ENCODE results near the gene NPAS3.

Gene NPAS3

DNA sequence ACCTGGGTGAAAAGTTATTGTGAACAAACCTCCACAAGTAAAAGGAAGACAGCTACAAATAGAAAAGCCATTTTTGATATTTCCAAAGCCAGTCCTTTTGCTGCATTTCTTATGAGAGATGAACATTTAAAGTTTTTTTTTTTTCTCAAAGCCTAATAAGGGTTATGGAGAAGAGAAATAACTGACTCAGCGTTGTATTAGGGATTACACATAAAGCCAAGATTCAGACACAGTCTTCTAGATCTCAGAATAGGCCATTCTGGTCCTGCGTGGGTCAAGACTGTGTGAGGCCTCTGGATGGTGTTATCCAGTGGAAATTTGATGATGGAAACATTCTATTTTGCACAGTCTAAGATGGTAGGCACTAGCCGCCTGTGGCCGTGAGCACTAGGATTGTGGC, 552.4 kb downstream of the NPAS3 start:
- DNase-seq = no peak

DNA sequence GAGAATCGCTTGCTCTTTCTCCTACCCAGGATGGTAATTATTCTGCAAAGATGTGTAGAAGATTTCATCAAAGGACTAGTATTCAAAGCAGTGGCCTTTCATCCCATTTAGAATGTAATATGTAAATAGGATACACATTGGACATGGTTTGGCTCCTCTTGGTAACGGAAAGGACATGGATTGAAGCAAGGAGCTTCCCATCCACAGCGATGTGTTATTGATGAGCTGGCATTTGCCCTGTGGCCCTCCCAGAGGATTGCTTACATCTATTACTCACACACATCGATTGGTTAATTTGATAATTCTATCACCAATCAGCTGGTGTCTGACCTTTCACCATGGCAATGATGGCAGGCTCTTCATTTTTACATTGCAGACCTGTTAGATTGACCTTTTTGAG, 553.8 kb downstream of the NPAS3 start:
- no peak for DNase-seq

DNA sequence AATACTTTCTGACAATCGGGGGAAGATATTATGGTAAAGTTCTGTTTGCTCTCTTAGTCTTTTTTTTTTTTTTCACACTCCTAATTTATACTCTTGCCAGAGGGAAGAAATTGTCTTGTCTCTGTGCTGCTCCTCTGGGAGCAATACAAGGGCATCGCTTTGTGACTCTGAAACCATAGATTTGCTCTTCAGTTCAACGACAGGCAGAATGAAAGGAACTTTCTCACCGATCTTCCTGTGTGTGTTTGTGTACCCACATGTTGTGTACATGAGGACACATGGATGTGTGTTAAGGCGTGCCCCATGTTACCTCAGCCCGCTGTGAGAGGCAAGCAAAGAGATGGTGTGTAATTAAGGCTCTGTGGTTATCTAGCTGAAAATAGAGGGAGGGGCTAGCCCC, 554.6 kb downstream of the NPAS3 start:
- no peak for DNase-seq

DNA sequence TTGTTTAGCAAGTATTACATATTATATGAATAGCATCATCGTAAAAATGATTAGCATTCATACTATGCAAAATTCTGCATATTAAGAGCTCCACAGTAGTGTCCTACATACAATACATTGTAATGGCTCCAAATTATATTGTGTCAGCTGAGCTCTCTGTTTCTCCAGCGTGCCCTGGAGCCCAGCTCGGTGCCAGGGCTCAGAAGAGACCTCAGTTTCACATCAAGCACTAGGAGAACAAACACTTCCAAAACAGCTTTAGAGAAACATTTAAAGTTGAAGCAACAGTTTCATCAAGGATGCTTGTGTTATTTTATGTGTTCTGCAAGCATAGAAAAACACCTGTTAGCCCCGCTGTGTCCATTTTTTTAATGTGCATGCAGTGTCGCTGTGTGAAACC, 555.3 kb downstream of the NPAS3 start:
- no peak for DNase-seq

DNA sequence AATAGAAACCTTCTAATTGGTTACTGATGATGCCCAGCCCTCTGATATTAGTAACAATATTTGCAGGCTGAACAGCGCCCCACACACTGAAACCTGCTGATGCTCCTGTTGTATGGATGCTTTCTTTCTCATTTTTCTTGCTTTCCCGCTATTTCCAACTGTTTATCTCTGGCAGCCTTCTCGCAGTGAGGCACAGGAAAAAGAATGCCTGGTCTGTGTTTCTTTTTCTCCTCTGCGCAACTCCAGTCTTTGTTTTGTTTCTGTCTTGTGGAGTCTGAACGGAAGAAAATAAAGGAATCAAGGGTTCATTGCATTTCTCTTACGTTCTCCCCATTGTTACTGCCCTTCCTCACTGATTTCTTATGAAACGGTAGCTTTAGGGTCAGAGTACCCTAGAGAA, 561.0 kb downstream of the NPAS3 start:
- DNase-seq = no peak

DNA sequence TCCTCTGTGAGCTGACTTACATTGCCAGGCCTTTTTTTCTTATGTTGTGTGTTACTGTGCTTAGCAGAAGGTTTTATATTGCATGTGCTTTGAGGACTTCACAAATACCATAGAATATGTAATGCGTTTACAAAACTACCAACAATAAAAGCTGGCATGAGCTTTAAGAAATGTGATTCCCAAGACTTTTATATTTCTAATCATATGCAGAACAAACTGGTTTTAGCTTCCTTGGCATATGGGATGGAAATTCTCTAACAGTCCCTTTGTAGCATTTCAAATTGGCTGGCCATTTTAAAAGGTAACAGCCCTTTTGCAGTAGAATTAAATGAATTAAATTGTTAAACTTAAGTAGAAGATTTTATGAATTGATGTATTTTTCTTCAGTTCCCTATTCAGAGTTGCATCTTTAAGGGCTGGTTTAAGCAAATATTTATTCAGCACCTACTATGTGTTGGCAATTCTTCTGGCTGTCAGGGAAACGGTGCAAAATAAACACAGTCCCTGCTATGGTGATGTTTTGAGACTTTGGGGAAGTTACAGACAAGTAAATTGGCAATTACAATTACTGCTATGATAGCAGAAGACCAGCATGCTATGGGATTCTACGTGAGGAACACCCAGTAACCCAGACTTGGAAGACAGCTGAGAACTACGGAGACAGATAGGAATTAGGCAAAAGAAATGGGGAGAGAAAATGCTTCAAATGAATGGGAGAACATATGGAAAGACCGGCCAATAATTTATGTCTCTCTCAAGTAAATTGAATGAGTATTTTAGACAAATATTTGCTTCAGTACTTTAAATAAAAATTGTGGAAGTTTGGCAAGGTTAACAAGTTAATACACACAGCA, 565.8 kb downstream of the NPAS3 start:
- DNase-seq = no peak

DNA sequence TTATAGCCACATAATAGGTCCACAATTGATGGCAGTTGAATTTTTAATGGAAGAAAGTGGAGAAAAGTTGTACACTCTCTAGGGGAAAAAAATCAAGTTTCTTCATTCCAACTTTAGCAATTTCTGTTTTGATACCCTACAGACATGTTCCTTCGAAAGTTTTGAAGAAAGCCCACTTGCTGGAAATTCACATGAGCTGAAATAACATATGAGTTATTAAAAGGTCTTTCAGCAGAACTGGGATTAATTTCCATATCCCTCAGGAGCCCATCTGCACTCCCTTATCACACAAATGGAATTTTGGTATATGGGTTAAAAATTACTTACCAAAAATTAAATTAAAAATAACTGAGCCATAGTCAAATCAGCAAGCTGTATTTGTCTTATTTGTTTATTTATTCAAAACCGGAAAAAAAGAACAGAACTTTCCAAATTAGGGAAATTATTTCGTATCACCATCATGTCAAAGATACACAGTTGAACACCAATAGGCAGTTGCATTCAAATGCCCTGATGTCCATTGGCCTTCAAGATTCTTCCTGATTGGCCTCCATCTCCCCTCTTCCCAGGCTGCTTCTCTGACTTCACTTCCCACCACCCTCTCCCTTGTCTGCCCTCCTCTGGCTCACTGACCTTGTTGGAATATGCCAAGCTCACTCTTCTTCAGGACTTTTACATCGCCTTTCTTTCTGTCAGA, 566.7 kb downstream of the NPAS3 start:
- DNase-seq = no peak

DNA sequence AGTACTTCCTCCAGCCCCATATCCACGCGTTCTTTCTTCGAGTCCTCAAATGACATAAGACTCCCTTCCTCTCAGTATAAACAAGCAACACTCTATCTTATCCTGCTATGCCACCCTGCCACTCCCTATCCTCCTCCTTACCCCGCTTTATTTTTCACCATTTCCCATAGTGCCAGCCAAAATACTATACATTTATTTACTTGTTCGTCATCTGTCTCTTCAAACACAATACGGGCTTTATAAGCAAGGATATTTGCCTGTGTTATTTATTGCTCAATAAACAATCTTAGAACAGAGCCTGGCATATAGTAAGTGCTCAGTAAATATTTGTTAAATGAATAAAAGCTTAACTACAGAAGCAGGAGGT, 567.3 kb downstream of the NPAS3 start:
- DNase-seq = no peak

DNA sequence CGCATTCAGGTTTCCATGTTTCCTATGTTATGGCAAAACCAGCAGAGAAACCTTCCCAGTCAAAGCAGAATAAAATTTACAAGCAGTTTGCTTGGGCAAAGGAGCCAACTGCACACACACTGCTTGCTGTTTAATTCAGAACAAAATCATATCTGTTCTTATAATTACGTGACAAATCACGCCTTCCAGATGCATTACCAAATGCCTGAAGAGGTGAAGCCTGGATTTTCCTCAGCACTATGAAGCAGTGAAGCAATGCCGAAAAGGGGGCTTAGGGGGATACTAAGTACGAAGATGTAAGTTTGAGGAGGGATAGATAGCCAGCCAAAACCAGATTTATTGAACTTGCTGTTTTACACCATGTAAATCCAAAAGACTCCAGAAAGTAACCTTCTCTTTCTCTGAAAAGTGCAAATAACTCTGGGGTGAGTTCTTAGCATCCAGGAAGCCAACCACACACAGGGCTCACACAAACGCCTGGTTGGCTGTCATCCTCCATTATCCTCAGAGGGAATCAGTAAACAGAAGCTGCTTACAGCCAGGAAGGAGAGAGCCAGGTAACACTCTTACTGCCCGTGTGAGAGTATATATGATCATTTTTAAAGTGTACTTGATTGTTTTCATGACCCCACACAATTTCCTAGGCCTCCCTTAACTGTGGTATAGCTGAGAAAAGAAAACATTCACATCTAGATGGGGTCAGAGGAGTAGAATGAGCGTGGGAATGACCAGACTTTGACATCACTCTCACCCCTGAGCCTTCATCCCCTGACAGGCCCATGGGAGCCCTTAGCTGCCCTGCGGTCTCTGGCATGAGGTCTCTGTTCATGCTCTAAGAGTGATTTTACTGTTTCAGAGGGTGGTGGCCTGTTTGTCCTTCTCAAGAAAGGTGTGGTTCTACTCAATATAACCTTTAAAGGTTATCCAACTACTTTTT, 569.7 kb downstream of the NPAS3 start:
- DNase-seq = no peak

DNA sequence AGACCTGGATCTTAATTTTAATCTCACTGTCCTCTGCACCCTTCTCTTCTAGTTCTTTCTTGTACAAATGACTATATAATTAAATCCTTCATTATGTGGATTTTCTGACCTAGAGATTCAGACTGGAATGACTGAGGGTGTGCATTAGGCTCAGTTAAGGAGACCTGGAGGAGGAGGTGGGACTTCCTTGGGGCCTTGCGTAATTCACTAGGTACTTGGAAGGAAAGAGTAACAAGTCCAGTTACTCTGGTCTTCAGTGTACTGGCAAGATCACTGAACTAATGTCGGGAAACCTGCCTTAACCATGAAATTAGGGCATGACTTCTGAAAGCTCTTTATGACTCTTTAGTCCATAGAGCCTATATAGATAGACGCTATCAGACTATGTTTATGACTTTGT, 570.8 kb downstream of the NPAS3 start:
- no peak for DNase-seq

DNA sequence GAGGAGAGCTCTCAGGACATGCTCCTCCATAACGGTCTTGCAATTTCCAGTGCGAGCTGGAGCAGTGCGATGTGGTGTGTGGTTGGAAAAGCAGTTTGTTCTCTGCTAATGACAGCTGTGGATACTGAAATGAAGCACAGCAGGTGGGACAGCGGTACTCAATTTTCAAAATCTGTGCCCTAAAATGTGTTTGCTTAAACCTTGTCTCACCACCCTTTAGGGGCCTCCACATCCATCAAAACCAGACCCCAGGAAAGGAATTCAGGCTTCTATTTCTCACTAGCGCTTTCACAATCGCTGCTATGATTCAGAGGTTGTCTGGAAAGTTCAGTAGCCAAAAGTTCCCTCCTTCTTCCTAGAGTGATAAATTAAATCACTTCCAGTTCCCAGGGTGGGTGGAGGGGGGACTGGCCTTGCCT, 571.4 kb downstream of the NPAS3 start:
- DNase-seq = no peak

DNA sequence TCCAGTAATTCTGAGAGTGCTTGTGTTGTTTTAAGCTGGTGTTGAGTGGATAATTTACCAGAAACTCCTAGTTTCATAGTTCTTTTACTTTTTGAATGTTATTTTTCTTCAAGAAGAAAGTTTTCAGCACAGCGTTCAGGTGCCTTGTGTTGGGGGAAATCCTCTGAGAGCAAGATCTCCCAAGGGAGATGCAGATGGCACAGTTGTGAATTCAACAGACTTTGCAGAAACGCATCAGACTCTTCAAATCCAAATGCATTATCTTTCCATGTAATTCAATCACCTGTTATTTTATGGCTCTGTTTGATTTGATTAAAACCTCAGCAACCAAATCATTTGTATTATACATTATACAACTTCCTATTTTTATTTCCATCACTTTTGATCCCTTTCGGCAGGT, 572.3 kb downstream of the NPAS3 start:
- DNase-seq = no peak

DNA sequence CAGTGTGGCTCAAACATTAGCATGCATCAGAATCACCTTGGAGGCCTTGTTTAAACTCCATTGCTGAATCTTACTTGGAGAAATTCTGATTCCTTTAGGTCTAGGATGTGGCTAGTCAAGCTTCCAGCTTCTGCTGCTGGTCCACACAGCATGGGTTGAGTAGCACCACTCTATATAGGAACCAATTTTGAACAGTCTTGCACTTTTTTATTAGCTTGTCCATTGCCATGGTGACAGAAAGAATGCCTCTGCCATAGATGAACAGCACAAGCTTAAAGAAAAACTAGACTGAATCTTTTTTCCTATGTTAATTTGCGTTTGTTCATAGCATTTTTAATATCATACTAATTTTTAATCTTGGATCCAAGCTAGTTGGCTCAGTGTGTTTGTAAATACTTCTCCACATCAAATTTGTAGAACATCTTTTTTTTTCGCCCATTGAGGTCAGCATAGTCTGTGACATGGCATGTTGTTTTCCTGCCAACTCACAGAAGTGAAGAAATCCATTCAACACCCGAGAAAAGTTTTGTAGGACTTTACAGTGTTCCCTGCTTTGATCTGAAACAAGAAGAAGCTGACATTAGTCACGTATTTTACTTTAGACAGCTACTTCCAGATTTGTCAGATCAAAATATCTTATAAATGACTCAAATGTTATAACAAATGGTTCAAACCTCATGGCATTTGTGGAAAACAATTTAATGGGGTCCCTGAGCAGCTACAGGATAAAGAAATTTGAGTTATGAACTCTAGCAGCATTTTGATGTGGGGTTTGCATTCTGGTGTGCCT, 573.4 kb downstream of the NPAS3 start:
- no peak for DNase-seq

DNA sequence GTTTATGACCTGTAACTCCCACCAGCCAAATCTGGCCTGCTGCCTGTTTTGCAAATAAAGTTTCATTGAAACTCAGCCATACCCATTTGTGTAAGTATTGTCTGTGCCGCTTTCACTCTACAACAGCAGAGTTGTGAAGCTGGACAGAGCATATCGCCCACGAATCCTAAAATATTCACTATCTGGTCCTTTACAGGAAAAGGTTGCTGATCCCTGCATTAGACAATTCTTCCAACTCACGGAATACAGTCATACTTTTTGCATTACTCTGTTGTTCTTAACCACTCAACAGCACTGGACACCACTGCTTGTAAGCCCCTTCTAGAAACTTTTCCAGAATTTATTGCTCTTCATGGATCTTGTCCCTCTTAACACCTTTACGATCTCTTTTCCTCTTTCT, 576.8 kb downstream of the NPAS3 start:
- DNase-seq = no peak

DNA sequence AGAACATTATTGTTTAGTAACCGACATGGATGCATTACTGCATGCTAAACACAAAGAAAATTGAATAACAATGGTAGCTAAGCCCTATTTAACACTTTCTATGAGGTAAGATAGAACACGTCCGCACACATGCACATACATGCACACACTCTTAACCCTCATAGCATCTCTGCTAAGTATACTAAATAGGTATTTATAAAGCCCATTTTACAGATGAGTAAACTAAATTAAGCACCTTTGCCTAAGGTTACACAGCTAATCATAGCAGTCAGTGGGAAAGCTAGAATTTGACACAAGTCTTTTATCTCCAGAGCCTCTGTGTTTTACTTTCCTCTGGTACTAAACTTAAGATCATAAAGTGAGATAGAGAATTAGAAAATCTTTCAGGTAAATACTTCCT, 577.2 kb downstream of the NPAS3 start:
- DNase-seq = no peak

DNA sequence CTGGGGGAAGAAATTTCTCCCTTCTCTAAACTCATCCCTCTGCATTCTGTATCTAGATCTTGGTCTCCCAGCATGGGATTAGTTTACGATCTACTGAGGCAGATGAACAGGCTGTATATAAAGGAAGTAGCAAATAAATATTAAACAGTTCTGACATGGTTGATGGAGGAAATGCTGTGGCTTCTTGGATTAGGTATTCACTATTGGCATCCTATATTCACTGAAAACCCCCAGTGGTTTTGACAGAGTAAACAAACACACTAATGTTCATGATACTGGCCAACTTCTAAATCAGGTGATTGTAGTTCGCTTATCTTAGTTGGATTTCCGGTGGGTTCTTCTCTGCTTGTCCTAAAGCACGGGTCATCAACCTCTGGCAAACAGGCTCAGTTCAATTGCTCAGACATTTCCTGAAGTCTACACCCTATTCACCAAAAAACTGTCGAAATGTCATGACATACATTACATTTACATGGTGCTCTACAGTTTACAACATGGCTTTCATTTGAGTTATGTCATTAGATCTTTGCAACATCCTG, 578.3 kb downstream of the NPAS3 start:
- no peak for DNase-seq

DNA sequence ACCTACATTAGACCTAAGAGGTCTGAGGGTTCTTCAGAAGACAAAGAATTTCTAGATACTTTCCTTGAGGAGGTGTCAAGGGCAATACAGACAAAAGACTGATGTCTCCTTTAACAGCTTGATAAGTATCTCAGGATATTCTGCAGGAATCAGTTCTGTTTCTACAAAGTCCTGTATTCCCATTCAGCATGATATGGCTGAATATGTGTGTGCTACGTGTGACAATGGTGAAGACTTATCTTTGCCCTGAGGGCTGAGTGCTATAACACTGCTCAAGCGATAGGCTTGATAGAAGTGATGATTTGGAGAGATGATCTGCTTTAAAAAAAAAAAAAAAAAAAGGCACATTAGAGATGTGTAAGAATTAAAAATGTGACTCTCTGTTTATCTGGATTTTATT, 582.5 kb downstream of the NPAS3 start:
- DNase-seq = no peak

DNA sequence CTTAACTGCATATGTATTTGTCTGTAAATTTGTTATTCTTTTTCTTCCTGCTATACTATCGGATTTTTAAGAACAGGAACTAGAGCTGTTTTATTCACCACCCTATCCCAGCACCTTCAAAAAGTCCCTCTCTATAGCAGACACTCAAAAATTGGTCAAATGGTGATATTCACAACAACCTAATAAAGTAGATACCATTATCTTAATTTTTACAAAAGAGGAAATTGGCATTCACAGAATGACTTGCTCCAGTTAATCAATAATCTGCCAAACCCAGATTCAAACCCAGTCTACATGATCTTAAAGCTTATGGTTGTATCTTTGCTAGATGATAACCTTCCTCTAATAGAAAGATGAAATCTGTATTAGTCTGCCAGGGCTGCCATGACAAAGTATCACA, 585.6 kb downstream of the NPAS3 start:
- DNase-seq = no peak

DNA sequence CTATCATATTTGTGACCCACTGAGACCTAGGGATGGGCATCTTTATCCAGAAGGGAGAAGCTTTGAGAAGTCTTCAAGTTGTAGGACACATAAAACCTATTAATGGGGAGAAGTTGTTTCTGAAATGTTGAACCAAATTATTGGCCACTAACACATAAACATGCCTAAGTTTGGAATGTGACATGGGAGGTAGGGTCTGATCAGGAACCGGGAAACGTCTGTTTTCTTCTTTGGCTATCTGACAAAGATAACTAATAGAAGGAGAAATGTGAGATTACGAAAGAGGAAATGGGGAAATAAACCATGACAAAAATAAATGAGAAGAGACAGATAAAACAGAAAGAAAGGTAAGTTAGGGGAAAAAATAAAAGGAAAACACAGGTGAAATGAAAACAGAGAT, 586.9 kb downstream of the NPAS3 start:
- DNase-seq = no peak

DNA sequence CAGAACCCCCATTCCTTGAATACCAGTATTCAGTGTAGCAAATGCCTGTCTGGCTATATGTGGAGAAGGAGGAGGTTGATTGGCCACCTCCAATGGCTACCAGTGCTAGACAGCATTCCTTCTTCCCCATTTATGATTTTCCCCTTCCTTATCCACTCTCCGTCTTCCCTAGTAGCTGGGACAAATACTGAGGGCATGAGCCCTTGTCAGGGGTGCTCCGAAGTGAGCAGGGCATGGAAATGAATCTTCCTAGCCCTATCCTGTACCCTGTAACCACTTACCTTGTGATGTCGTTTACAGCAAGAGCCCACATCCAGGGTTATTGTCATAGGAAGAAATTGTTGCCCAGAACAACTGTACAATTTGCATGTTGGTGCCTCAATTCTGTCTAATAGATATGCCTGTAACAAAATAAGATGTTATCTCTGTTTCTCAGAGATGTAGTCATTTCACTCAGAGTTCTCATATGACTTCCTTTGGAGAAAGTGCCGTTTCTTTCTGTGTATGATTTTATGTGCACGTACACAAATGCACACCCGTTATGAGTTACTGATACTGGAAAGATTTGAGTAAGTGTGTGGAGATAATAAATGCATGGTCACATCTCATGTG, 588.5 kb downstream of the NPAS3 start:
- peak; percentile 3 for DNase-seq

DNA sequence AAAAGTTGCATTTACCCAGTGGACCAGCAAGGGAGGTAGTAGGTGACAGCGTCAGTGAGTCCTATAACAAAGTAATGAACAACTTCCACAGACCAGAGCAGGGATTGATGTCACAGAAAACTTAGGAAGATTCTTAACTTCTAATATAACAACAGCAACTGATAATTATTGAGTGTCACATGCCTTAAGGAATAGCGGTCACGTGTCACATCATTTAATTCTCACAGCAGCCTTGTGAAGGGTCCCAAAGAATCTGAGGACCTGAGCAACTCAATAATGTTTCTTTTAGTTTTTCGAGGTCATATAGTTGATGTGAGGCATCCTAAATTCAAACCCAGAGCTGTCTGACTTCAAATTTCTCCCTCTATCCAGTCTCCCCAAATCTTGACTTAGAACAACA, 590.0 kb downstream of the NPAS3 start:
- no peak for DNase-seq
